22Rv1 (cell line): ENCODE data around the gene TMEM178B.

Experiments
- H3K27ac ChIP-seq: fragments of 450-650 bp; 2 replicates; pipeline ENCODE4 v1.5.1; 2017
- CTCF ChIP-seq: fragments of 450-650 bp; IDR thresholded peaks from 2 replicates; pipeline ENCODE4 v1.5.1; 2017; ENCODE audit warnings: mild to moderate bottlenecking
- ZFX ChIP-seq: fragments of 450-650 bp; IDR thresholded peaks from 2 replicates; pipeline ENCODE4 v1.6.1; 2017; ENCODE audit warnings: antibody characterized with exemption, borderline replicate concordance

TMEM178B gene

GRCh38 chr7:141071260-141071854 lies 2.5 kb upstream of the TMEM178B start:
- TF ChIP-seq ZFX (no peak), CTCF (peak; percentile 79)
- peak overlapping the region; percentile 91 for H3K27ac ChIP-seq

GRCh38 chr7:141071855-141072547 lies 1.9 kb upstream of the TMEM178B start:
- peak overlapping the region; percentile 91 for H3K27ac ChIP-seq
- TF ChIP-seq ZFX (no peak), CTCF (no peak)

- peak overlapping the region; percentile 91 for H3K27ac ChIP-seq
- TF ChIP-seq CTCF (peak; percentile 12; the same call in 1 of the 2 replicates), ZFX (no peak)
Measured at GRCh38 chr7:141072548-141073172, 1.2 kb upstream of the TMEM178B start.

GRCh38 chr7:141073173-141073640 lies 657 bp upstream of the TMEM178B start:
- H3K27ac ChIP-seq: peak overlapping the region; percentile 91
- TF ChIP-seq ZFX (no peak), CTCF (no peak)

GRCh38 chr7:141074162-141074991 lies 513 bp downstream of the TMEM178B start:
- TF ChIP-seq CTCF (no peak), ZFX (no peak)
- peak overlapping the region; percentile 91 for H3K27ac ChIP-seq

GRCh38 chr7:141074997-141075396 lies 1.1 kb downstream of the TMEM178B start:
- no peak overlapping the region for H3K27ac ChIP-seq
- TF ChIP-seq ZFX: no peak
- no peak for TF ChIP-seq CTCF
